LNCaP clone FGC (cell line): ENCODE results near the gene MUC4.
"Not testable (repeated sequence)": the region's sequence is repeated elsewhere in the genome, so short reads cannot be mapped to it uniquely, and the experiment has no call there.

ENCODE experiments used
- DNase-seq: peaks from one replicate; pipeline ENCODE4 v3.0.0-alpha.2; 2011; ENCODE audit warnings: low read depth
- H3K4me3 ChIP-seq: 2 replicates; pipeline ENCODE4 v1.5.1; 2011; ENCODE audit warnings: mild to moderate bottlenecking, low read depth, low read length, control low read depth
- CTCF ChIP-seq: IDR thresholded peaks from 2 replicates; pipeline ENCODE4 v1.5.1; 2012; ENCODE audit warnings: mild to moderate bottlenecking; ENCODE audit not compliant: control insufficient read depth, insufficient read depth; ENCODE audit errors: extremely low read depth

Gene MUC4

DNA sequence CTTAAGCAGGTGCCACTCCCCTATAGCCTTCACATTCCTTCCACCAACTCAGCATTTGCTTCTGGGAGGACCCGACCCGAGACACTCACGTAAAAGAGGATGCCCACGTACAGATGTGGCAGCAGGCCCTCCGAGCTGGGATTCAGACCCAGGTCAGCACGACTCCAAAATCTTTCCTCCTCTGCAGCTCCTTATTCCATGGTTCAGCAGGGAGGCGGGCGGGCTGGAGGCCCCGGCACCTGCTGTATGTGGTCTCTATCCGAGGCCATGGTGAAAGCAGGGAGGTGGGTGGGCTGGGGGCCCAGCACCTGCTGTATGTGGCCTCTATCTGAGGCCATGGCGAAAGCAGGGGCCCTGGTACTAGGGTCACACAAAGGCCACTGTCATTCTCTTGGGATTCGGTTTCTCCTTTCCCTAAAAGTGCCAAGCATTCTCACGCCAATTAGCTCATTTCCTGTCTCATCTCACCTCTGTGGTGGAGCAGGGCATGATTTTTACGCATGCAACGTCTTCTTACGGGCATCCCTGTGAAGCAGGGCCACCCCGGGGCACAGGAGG is 5.9 kb upstream of the MUC4 start:
- H3K4me3 ChIP-seq = no peak overlapping the region
- no peak for DNase-seq
- TF ChIP-seq CTCF = no peak

DNA sequence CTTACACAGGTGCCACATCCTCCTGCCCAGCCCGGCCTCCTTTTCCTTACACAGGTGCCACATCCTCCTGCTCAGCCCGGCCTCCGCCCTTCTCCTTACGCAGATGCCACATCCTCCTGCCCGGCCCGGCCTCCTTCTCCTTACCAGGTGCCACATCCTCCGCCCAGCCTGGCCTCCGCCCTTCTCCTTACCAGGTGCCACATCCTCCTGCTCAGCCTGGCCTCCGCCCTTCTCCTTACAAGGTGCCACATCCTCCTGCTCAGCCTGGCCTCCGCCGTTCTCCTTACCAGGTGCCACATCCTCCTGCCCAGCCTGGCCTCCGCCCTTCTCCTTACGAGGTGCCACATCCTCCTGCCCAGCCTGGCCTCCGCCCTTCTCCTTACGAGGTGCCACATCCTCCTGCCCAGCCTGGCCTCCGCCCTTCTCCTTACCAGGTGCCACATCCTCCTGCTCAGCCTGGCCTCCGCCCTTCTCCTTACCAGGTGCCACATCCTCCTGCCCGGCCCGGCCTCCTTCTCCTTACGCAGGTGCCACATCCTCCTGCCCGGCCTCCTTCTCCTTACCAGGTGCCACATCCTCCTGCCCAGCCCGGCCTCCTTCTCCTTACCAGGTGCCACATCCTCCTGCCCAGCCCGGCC is 4.7 kb upstream of the MUC4 start:
- not testable (repeated sequence) for DNase-seq, H3K4me3 ChIP-seq

DNA sequence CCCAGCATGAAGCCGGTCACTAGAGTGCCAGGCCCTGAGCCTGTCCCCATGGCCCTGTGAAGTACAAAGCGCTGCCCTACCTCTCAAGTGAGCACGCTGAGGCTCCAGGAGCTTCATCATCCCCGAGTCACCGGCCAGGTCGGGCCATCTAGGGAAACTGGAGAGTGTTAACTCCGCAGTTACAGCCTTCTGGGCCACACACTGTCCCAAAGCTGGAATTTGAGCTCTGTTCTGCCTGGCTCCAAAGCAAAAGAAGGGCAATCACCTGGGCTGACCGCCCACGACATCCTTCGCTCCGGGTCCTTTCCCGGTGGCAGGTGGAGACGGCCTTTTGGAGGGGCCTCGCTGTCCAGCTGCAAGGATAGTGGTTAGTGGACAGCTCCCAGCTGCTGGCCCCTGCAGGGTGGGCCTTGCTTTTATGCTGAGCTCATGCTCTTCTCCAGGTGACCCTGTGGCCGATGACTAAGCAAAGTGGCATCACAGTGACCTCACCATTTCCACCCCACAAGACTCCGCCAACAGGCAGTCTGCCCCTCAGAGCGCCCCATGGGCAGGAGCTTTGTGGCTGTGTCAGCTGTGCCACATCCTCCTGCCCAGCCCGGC is 3.5 kb upstream of the MUC4 start:
- DNase-seq = no peak
- no peak overlapping the region for H3K4me3 ChIP-seq

GRCh38 chr3:195813916-195814640 is 2.3 kb upstream of the MUC4 start:
- no peak for DNase-seq
- no peak for TF ChIP-seq CTCF
- no peak overlapping the region for H3K4me3 ChIP-seq

More for the DNA sequence above, 3.5 kb upstream of the MUC4 start:
- no peak for TF ChIP-seq CTCF

DNA sequence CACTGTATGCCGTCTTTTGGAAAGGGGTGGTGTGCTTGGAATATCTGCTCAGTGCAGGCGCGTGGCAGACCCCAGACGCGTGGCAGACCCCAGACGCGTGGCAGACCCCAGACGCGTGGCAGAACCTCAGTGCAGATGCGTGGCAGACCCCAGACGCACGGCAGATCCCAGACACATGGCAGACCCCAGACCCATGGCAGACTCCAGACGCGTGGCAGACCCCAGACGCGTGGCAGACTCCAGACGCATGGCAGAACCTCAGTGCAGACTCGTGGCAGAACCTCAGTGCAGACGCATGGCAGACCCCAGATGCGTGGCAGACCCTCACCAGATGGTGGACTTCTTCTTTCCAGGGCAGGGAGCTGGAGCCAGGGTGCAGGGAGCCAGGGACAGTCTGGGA is 637 bp upstream of the MUC4 start:
- no peak for DNase-seq
- H3K4me3 ChIP-seq = no peak overlapping the region
- TF ChIP-seq CTCF = no peak

DNA sequence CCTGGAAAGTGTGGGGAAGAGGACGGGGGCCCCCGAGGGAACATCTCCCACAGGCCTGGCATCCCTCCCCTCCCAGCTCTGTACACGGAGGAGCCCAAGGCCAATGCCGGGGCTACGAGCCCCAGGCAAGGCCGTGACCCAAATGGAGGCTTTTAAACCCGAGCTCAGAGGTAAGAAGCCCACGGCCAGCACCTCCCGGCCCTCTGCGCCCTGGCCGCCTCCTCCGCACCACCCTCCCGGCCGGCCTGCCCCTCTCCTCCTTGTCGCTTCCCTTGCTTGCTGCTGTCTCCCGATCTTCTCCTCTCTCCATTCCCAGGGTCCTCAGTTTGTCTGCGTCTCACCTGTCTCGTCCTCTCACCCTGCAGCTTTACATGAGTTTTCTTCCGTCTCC is 1.3 kb downstream of the MUC4 start:
- DNase-seq = no peak
- no peak overlapping the region for H3K4me3 ChIP-seq
- TF ChIP-seq CTCF = no peak

GRCh38 chr3:195809796-195810454 is 1.8 kb downstream of the MUC4 start:
- no peak overlapping the region for H3K4me3 ChIP-seq
- DNase-seq = no peak
- TF ChIP-seq CTCF = no peak
